Breast epithelium (tissue), 4 donors: ENCODE results near the gene EN2. TPM values are rescaled to one million over a fixed set of nuclear protein-coding genes. Genes with fewer than 3 reads are reported as not detected.

Experiments
- DNase-seq, 2 donors: peaks; one replicate each; pipeline ENCODE4 v3.0.0-alpha.2; 2019; ENCODE audit warnings: low spot score in 2 of 2
- H3K27ac ChIP-seq, 2 donors: fragments of 200-600 bp; sonication (generic) in 1 of 2; one replicate each; pipeline ENCODE4 v1.5.1; 2016 to 2019; ENCODE audit warnings: mild to moderate bottlenecking in 1 of 2
- H3K27me3 ChIP-seq, 2 donors: fragments of 200-600 bp; sonication (generic) in 1 of 2; one replicate each; pipeline versions ENCODE4 v1.5.1 to v1.6.0; 2017 to 2019; ENCODE audit warnings: control low read depth in 1 of 2, mild to moderate bottlenecking in 1 of 2
- H3K36me3 ChIP-seq: fragments of 200-600 bp; one replicate; pipeline ENCODE4 v1.5.1; 2019
- H3K4me1 ChIP-seq, 2 donors: fragments of 200-600 bp; sonication (generic); one replicate each; pipeline ENCODE4 v1.5.1; 2016 to 2019; ENCODE audit warnings: control low read depth in 1 of 2
- H3K4me3 ChIP-seq, 3 donors: fragments of 200-600 bp; sonication (generic); 1 replicate in 2 of 3; 2 replicates in 1 of 3; pipeline ENCODE4 v1.5.1; 2016 to 2019; ENCODE audit warnings: mild to moderate bottlenecking in 3 of 3, moderate library complexity in 2 of 3
- H3K9me3 ChIP-seq, 2 donors: fragments of 200-600 bp; sonication (generic) in 1 of 2; one replicate each; pipeline ENCODE4 v1.5.1; 2016 to 2019; ENCODE audit warnings: control low read depth in 1 of 2
- POLR2A ChIP-seq: fragments of 450-650 bp; IDR thresholded peaks from one replicate; pipeline ENCODE4 v1.6.1; 2016; ENCODE audit warnings: antibody characterized with exemption, mild to moderate bottlenecking, moderate library complexity
- POLR2AphosphoS5 ChIP-seq, 3 donors: sonication (generic); formaldehyde crosslinking; IDR thresholded peaks; one replicate each; pipeline ENCODE4 v1.6.1; 2017; ENCODE audit warnings: antibody characterized with exemption in 3 of 3
- intact Hi-C: fragments of 100-400 bp; cut with DNase I; formaldehyde crosslinking; loops from one replicate; pipeline ENCODE4 v1.15.1; 2023; ENCODE audit warnings: low total_unique reads
- total RNA-seq, 3 donors: library from RNA; depleted of rRNA; stranded (reverse); fragments of >200 nt; gene quantifications; one replicate each; pipeline ENCODE4 v1.1.0, GENCODE V29; 2016
- TF ChIP-seq, protein P1 (sequence below), 3 donors: fragments of 450-650 bp; IDR thresholded peaks; one replicate each; pipeline ENCODE4 v1.5.1; 2016 to 2017; ENCODE audit warnings: antibody characterized with exemption in 3 of 3, mild to moderate bottlenecking in 3 of 3, moderate library complexity in 3 of 3

The EN2 gene
- total RNA-seq, 3 donors from 2014 or later: 0.32 to 0.33 TPM; not detected in 1

DNA sequence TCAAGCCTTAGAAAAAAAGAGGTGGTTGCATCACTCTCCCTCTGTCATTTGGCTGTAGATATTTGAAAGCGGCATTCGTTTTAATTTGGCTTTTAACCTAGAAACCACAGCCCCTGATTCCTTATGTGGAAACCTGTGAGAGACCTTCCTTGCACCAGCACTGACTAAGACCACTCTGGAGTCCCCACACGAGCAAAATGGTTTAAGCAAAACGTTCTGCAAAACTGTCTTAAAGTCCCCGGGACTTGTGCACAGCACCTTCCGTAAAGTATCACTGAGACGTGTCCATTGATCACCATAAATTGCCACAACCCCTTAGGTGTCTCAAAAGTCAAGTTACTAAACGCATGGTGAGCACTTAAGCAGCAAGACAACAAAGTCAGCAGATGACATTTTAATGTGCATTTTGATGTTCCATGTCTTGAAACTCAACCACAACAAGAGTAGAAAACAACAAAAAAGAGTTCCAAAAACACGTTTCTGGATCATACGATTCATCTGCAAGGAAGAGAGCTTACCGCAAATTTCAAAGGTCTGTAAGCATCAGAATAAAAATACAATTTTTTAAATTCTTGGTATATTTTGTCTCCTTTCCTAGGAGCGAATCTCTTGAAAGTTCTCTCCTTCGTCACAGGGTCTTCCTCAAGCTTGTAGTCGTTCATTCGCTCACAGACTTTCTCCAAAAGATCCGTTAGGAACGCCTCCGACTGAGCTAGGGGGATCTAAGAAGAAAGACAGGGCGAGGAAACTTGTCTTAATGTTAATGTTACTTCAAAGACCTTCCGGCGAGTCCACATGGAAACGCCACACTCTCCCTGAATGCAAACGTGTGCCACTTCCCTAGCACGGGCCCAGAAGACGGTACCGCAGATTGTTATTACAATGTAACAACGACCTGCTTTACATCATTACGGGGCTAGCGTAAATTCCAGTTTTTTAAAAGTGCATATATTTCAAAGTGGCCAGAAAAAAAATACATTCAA, 50.7 kb downstream of the EN2 start:
- no peak overlapping the region for H3K4me3 ChIP-seq
- TF ChIP-seq, protein P1, sequence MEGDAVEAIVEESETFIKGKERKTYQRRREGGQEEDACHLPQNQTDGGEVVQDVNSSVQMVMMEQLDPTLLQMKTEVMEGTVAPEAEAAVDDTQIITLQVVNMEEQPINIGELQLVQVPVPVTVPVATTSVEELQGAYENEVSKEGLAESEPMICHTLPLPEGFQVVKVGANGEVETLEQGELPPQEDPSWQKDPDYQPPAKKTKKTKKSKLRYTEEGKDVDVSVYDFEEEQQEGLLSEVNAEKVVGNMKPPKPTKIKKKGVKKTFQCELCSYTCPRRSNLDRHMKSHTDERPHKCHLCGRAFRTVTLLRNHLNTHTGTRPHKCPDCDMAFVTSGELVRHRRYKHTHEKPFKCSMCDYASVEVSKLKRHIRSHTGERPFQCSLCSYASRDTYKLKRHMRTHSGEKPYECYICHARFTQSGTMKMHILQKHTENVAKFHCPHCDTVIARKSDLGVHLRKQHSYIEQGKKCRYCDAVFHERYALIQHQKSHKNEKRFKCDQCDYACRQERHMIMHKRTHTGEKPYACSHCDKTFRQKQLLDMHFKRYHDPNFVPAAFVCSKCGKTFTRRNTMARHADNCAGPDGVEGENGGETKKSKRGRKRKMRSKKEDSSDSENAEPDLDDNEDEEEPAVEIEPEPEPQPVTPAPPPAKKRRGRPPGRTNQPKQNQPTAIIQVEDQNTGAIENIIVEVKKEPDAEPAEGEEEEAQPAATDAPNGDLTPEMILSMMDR (IDR thresholded peaks at IDR 0.05): no peak
- no peak for TF ChIP-seq POLR2AphosphoS5 (IDR thresholded peaks at IDR 0.05)
- no peak for TF ChIP-seq POLR2A
- H3K4me1 ChIP-seq: no peaks in the 10 kb centered on the region
- intact Hi-C loops: no loop called here
- no peak overlapping the region for H3K27ac ChIP-seq
- no peaks in the 10 kb centered on the region for H3K36me3 ChIP-seq
- peaks cover 4 to 81% of the 10 kb centered on the region in 2 donors for H3K27me3 ChIP-seq
- no peaks in the 10 kb centered on the region for H3K9me3 ChIP-seq
- no peak for DNase-seq

DNA sequence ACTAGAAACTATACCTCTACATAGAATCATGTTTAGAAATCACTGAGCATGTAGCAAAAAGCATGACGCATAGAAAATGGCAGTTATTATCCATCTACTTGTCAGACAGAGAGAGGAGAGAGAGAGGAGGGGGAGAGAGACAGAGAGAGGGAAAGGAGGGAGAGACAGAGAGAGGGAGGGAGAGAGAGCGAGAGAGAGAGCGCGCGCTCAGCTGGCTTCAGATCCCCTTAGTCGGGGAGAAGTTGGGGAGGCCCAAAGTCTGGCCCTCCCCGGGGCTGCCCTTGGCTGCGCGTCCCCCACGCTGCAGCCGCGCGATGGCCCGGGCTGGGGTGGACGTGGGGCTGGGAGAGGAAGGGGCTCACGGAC, 51.4 kb downstream of the EN2 start:
- H3K36me3 ChIP-seq: no peaks in the 10 kb centered on the region
- H3K27me3 ChIP-seq: peaks cover 4 to 77% of the 10 kb centered on the region in 2 donors
- DNase-seq: no peak
- intact Hi-C loops: no loop called here
- H3K4me3 ChIP-seq: no peak overlapping the region
- H3K27ac ChIP-seq: no peak overlapping the region
- no peaks in the 10 kb centered on the region for H3K9me3 ChIP-seq
- TF ChIP-seq POLR2AphosphoS5 (IDR thresholded peaks at IDR 0.05): no peak
- TF ChIP-seq, protein P1 (IDR thresholded peaks at IDR 0.05): no peak
- TF ChIP-seq POLR2A: no peak
- no peaks in the 10 kb centered on the region for H3K4me1 ChIP-seq

DNA sequence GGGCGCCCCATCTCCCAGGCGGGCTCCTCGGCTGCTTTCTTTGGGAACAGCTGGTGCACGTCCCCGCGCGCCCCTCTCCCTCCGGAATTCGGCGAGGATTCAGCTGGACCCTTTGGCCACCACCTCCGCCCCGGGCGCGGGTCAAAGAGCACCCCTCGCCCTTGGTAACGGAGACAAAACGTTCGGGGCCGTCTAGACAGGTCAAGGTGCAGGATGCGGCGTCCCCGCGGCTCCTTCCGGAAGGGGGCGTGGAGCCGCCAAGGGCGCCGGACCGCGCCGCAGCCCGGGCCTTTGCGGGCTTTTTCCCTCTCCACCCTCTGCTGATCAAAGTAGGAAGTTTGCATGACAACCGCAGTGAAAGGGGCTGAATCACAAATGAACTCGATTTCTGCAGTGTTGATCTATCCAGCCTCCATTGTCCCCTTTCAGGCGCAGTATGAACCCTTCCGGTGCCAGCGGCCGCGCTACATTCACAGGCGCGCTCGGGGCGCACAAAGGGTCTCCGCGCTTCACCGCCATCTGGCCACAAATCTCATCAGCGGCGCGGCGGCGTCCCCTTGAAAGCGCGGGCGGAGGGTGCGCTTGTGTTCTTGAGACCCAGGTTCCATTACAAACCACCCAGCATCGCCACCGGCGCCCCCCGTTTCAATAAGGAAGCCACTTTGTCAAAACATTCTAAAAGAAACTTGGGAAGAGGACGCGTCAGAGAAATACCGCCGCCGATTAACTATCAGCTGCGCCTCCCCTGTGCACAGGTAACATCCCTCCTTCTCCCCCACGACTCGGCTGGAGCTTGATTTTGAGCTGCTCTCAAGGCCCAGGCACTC, 52.0 kb downstream of the EN2 start:
- H3K27ac ChIP-seq: no peak overlapping the region
- H3K4me1 ChIP-seq: no peaks in the 10 kb centered on the region
- no peak overlapping the region for H3K4me3 ChIP-seq
- no peaks in the 10 kb centered on the region for H3K36me3 ChIP-seq
- TF ChIP-seq, protein P1 (IDR thresholded peaks at IDR 0.05): no peak
- no peak for TF ChIP-seq POLR2AphosphoS5 (IDR thresholded peaks at IDR 0.05)
- TF ChIP-seq POLR2A: no peak
- intact Hi-C loops: no loop called here
- no peaks in the 10 kb centered on the region for H3K9me3 ChIP-seq
- DNase-seq: no peak
- peaks cover 4 to 77% of the 10 kb centered on the region in 2 donors for H3K27me3 ChIP-seq

DNA sequence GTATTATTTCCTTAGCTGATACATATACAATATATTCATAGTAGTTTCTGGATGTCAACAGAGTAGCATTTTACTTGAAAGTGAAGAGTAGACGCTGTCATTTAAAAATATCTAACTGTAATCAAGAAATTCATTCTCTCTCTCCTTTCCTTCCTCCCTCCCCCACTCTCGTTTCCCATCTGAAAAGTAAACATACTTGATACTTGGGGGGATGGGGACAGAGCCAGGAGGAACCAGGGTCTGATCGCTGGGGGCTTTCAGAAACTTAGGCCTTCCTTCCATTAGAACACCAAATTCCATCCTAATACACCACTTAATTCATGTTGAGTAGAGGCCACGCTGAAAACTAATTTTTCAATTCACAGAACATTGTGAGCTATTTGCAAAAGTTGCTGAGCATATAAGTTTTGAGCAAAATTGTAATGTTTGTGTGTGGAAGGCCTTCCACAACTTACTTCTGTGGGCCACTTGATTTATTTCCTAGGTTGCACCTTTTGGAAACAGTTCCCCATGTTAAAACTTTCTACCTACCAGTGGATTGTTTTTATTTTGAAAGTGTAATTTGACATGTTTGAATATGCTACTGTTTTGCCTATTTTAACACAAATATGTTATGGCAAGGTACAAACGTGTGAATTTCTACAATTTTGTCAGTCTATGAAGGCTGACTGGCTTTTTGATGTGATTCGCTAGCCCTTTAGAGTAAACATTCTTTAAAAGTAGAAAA, 53.2 kb downstream of the EN2 start:
- intact Hi-C loops: no loop called here
- no peak for DNase-seq
- Histone ChIP-seq H3K4me3 (no peak overlapping the region), H3K27me3 (peaks cover 4 to 77% of the 10 kb centered on the region in 2 donors), H3K27ac (no peak overlapping the region), H3K4me1 (no peaks in the 10 kb centered on the region), H3K9me3 (no peaks in the 10 kb centered on the region), H3K36me3 (no peaks in the 10 kb centered on the region)
- TF ChIP-seq POLR2AphosphoS5 (IDR thresholded peaks at IDR 0.05) (no peak), POLR2A (no peak)
- TF ChIP-seq, protein P1 (IDR thresholded peaks at IDR 0.05): no peak
